ENCODE measurements around the gene BCL6B.

- TF ChIP-seq POLR2A (IDR thresholded peaks at IDR 0.05) = no peak
- TF ChIP-seq, protein P1, sequence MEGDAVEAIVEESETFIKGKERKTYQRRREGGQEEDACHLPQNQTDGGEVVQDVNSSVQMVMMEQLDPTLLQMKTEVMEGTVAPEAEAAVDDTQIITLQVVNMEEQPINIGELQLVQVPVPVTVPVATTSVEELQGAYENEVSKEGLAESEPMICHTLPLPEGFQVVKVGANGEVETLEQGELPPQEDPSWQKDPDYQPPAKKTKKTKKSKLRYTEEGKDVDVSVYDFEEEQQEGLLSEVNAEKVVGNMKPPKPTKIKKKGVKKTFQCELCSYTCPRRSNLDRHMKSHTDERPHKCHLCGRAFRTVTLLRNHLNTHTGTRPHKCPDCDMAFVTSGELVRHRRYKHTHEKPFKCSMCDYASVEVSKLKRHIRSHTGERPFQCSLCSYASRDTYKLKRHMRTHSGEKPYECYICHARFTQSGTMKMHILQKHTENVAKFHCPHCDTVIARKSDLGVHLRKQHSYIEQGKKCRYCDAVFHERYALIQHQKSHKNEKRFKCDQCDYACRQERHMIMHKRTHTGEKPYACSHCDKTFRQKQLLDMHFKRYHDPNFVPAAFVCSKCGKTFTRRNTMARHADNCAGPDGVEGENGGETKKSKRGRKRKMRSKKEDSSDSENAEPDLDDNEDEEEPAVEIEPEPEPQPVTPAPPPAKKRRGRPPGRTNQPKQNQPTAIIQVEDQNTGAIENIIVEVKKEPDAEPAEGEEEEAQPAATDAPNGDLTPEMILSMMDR (IDR thresholded peaks at IDR 0.05) = no peak
Observed at GRCh38 chr17:7007143-7007542, 15.7 kb upstream of the BCL6B start.

All from esophagus squamous epithelium (tissue), 4 donors.